ENCODE measurements around the gene LETM1.

LETM1 gene

GRCh38 chr4:1783015-1783414 is 72.9 kb downstream of the LETM1 start:
- Histone ChIP-seq H2AFZ (ENCODE audit: insufficient read depth, low read length, poor library complexity) (no peak overlapping the region), H3K9me3 (ENCODE audit: insufficient read depth, low read depth, low read length) (peaks cover 2% of the 10 kb centered on the region), H3K36me3 (ENCODE audit: control insufficient read depth in 1 of 2, insufficient read depth in 2 of 2, low read length in 2 of 2) (no peaks in the 10 kb centered on the region), H3K18ac (ENCODE audit: low read length) (no peak overlapping the region), H2BK12ac (ENCODE audit: low read length) (no peak overlapping the region), H4K12ac (ENCODE audit: low read depth, low read length) (no peak overlapping the region), H4K91ac (ENCODE audit: low read depth, low read length) (no peak overlapping the region), H3K27me3 (ENCODE audit: insufficient read depth, low read length) (no peaks in the 10 kb centered on the region), H3K23ac (ENCODE audit: low read length) (no peak overlapping the region), H3K4me3 (ENCODE audit: low read depth, low read length) (no peak overlapping the region), H3K4me2 (ENCODE audit: low read length) (no peak overlapping the region), H2BK5ac (ENCODE audit: low read depth, low read length, poor library complexity) (no peak overlapping the region), H3K4me1 (ENCODE audit: control insufficient read depth in 1 of 2, insufficient read depth in 2 of 2, low read length in 2 of 2) (peaks cover 13 to 24% of the 10 kb centered on the region in 2 experiments), H3K4ac (ENCODE audit: low read depth, low read length) (no peak overlapping the region), H3K9ac (ENCODE audit: low read length) (no peak overlapping the region), H2BK120ac (ENCODE audit: insufficient read depth, low read length, poor library complexity) (no peak overlapping the region), H3K14ac (ENCODE audit: low read length) (no peak overlapping the region), H4K8ac (ENCODE audit: low read depth, low read length) (no peak overlapping the region), H3K27ac (ENCODE audit: low read depth, low read length) (no peak overlapping the region), H3K79me1 (ENCODE audit: low read length) (peaks cover 10% of the 10 kb centered on the region), H2AK5ac (ENCODE audit: low read length) (no peak overlapping the region), H3K79me2 (ENCODE audit: control insufficient read depth, insufficient read depth, low read length, poor library complexity) (no peaks in the 10 kb centered on the region)
- DNase-seq: no peak
- no CpG with 5 or more reads among the region's 10 CpGs for WGBS (ENCODE audit: extremely low coverage, insufficient coverage, insufficient read length)

GRCh38 chr4:1780435-1780834 is 75.5 kb downstream of the LETM1 start:
- H3K18ac ChIP-seq (ENCODE audit: low read length): no peak overlapping the region
- H4K91ac ChIP-seq (ENCODE audit: low read depth, low read length): peak overlapping the region; percentile 29
- H2BK12ac ChIP-seq (ENCODE audit: low read length): no peak overlapping the region
- H4K8ac ChIP-seq (ENCODE audit: low read depth, low read length): no peak overlapping the region
- no peak overlapping the region for H2BK120ac ChIP-seq (ENCODE audit: insufficient read depth, low read length, poor library complexity)
- H2AK5ac ChIP-seq (ENCODE audit: low read length): peak overlapping the region; percentile 73
- H2AFZ ChIP-seq (ENCODE audit: insufficient read depth, low read length, poor library complexity): no peak overlapping the region
- H4K12ac ChIP-seq (ENCODE audit: low read depth, low read length): no peak overlapping the region
- no peak overlapping the region for H3K9ac ChIP-seq (ENCODE audit: low read length)
- H3K4ac ChIP-seq (ENCODE audit: low read depth, low read length): no peak overlapping the region
- peaks cover 2% of the 10 kb centered on the region for H3K9me3 ChIP-seq (ENCODE audit: insufficient read depth, low read depth, low read length)
- no peaks in the 10 kb centered on the region for H3K27me3 ChIP-seq (ENCODE audit: insufficient read depth, low read length)
- H3K36me3 ChIP-seq (ENCODE audit: control insufficient read depth in 1 of 2, insufficient read depth in 2 of 2, low read length in 2 of 2): no peaks in the 10 kb centered on the region
- no peak overlapping the region for H3K4me3 ChIP-seq (ENCODE audit: low read depth, low read length)
- no peak overlapping the region for H3K23ac ChIP-seq (ENCODE audit: low read length)
- H3K14ac ChIP-seq (ENCODE audit: low read length): no peak overlapping the region
- H3K79me1 ChIP-seq (ENCODE audit: low read length): peaks cover 29% of the 10 kb centered on the region
- no peaks in the 10 kb centered on the region for H3K79me2 ChIP-seq (ENCODE audit: control insufficient read depth, insufficient read depth, low read length, poor library complexity)
- H3K27ac ChIP-seq (ENCODE audit: low read depth, low read length): no peak overlapping the region
- no CpG with 5 or more reads among the region's 14 CpGs for WGBS (ENCODE audit: extremely low coverage, insufficient coverage, insufficient read length)
- H2BK5ac ChIP-seq (ENCODE audit: low read depth, low read length, poor library complexity): no peak overlapping the region
- no peak overlapping the region for H3K4me2 ChIP-seq (ENCODE audit: low read length)
- no peak for DNase-seq
- peaks cover 31 to 42% of the 10 kb centered on the region in 2 experiments for H3K4me1 ChIP-seq (ENCODE audit: control insufficient read depth in 1 of 2, insufficient read depth in 2 of 2, low read length in 2 of 2)

GRCh38 chr4:1779588-1780382 is 76.2 kb downstream of the LETM1 start:
- Histone ChIP-seq H3K4me1 (ENCODE audit: control insufficient read depth in 1 of 2, insufficient read depth in 2 of 2, low read length in 2 of 2) (peaks cover 31 to 42% of the 10 kb centered on the region in 2 experiments), H3K79me1 (ENCODE audit: low read length) (peaks cover 29% of the 10 kb centered on the region), H2BK12ac (ENCODE audit: low read length) (no peak overlapping the region), H3K18ac (ENCODE audit: low read length) (no peak overlapping the region), H3K9ac (ENCODE audit: low read length) (no peak overlapping the region), H3K4me2 (ENCODE audit: low read length) (no peak overlapping the region), H3K9me3 (ENCODE audit: insufficient read depth, low read depth, low read length) (peaks cover 2% of the 10 kb centered on the region), H3K23ac (ENCODE audit: low read length) (no peak overlapping the region), H3K79me2 (ENCODE audit: control insufficient read depth, insufficient read depth, low read length, poor library complexity) (no peaks in the 10 kb centered on the region), H3K27ac (ENCODE audit: low read depth, low read length) (no peak overlapping the region), H4K91ac (ENCODE audit: low read depth, low read length) (peak overlapping the region; percentile 29), H2BK120ac (ENCODE audit: insufficient read depth, low read length, poor library complexity) (no peak overlapping the region), H3K27me3 (ENCODE audit: insufficient read depth, low read length) (no peaks in the 10 kb centered on the region), H3K4ac (ENCODE audit: low read depth, low read length) (no peak overlapping the region), H3K4me3 (ENCODE audit: low read depth, low read length) (no peak overlapping the region), H2AK5ac (ENCODE audit: low read length) (peak overlapping the region; percentile 73), H4K12ac (ENCODE audit: low read depth, low read length) (no peak overlapping the region), H2AFZ (ENCODE audit: insufficient read depth, low read length, poor library complexity) (no peak overlapping the region), H2BK5ac (ENCODE audit: low read depth, low read length, poor library complexity) (no peak overlapping the region), H4K8ac (ENCODE audit: low read depth, low read length) (no peak overlapping the region), H3K14ac (ENCODE audit: low read length) (no peak overlapping the region), H3K36me3 (ENCODE audit: control insufficient read depth in 1 of 2, insufficient read depth in 2 of 2, low read length in 2 of 2) (no peaks in the 10 kb centered on the region)
- no CpG with 5 or more reads among the region's 18 CpGs for WGBS (ENCODE audit: extremely low coverage, insufficient coverage, insufficient read length)
- peak; percentile 55 to 66 for DNase-seq

GRCh38 chr4:1778642-1779392 is 77.1 kb downstream of the LETM1 start:
- H3K4me1 ChIP-seq (ENCODE audit: control insufficient read depth in 1 of 2, insufficient read depth in 2 of 2, low read length in 2 of 2): peaks cover 31 to 42% of the 10 kb centered on the region in 2 experiments
- peak overlapping the region; percentile 19 for H2BK5ac ChIP-seq (ENCODE audit: low read depth, low read length, poor library complexity)
- peak overlapping the region; percentile 67 for H4K8ac ChIP-seq (ENCODE audit: low read depth, low read length)
- peak overlapping the region; percentile 14 for H2AK5ac ChIP-seq (ENCODE audit: low read length)
- H2BK12ac ChIP-seq (ENCODE audit: low read length): peak overlapping the region; percentile 2
- peak overlapping the region; percentile 60 for H2BK120ac ChIP-seq (ENCODE audit: insufficient read depth, low read length, poor library complexity)
- no peak overlapping the region for H3K27ac ChIP-seq (ENCODE audit: low read depth, low read length)
- peak overlapping the region; percentile 58 for H3K18ac ChIP-seq (ENCODE audit: low read length)
- peak overlapping the region; percentile 17 for H3K4ac ChIP-seq (ENCODE audit: low read depth, low read length)
- H2AFZ ChIP-seq (ENCODE audit: insufficient read depth, low read length, poor library complexity): no peak overlapping the region
- H3K9ac ChIP-seq (ENCODE audit: low read length): no peak overlapping the region
- H3K79me2 ChIP-seq (ENCODE audit: control insufficient read depth, insufficient read depth, low read length, poor library complexity): no peaks in the 10 kb centered on the region
- H3K27me3 ChIP-seq (ENCODE audit: insufficient read depth, low read length): no peaks in the 10 kb centered on the region
- no peak overlapping the region for H3K4me3 ChIP-seq (ENCODE audit: low read depth, low read length)
- H3K23ac ChIP-seq (ENCODE audit: low read length): no peak overlapping the region
- H3K36me3 ChIP-seq (ENCODE audit: control insufficient read depth in 1 of 2, insufficient read depth in 2 of 2, low read length in 2 of 2): no peaks in the 10 kb centered on the region
- H3K9me3 ChIP-seq (ENCODE audit: insufficient read depth, low read depth, low read length): no peaks in the 10 kb centered on the region
- peak overlapping the region; percentile 66 for H3K14ac ChIP-seq (ENCODE audit: low read length)
- H4K91ac ChIP-seq (ENCODE audit: low read depth, low read length): peak overlapping the region; percentile 78
- peaks cover 29% of the 10 kb centered on the region for H3K79me1 ChIP-seq (ENCODE audit: low read length)
- no peak for DNase-seq
- H4K12ac ChIP-seq (ENCODE audit: low read depth, low read length): no peak overlapping the region
- WGBS (ENCODE audit: extremely low coverage, insufficient coverage, insufficient read length): no CpG with 5 or more reads among the region's 18 CpGs
- no peak overlapping the region for H3K4me2 ChIP-seq (ENCODE audit: low read length)
